A549 (cell line): ENCODE results near the gene MEN1. TPM values are rescaled to one million over a fixed set of nuclear protein-coding genes. Genes with fewer than 3 reads are reported as not detected.
A peak's percentile ranks its signal among the peaks of the same experiment; 100 is the strongest.

Experiments
- ATAC-seq, 2 experiments: fragments of 200-7000 bp in 1 of 2; fragments of >200 bp in 1 of 2; cut with Nextera tagmentation in 1 of 2; cut with Tn5 transposase in 1 of 2; 3 replicates each; pipeline versions ENCODE4 v1.8.0 to v1.9.1; 2018 to 2020; ENCODE audit warnings: mild to moderate bottlenecking in 1 of 2, moderate library complexity in 1 of 2
- CTCF ChIA-PET: fragments of 300-600 bp; sonication (Branson Sonifier 250); formaldehyde crosslinking; extraction: SDS; loops from one replicate; lab custom pipeline; 2021; ENCODE audit warnings: antibody characterized with exemption, inconsistent platforms; lab: Yijun Ruan, JAX
- POLR2A ChIA-PET: fragments of 350-600 bp; formaldehyde crosslinking; extraction: SDS; loops from one replicate; lab custom pipeline; 2021; ENCODE audit warnings: antibody characterized with exemption, inconsistent platforms; lab: Yijun Ruan, JAX
- DNase-seq, 2 experiments: peaks; one replicate each; pipeline versions ENCODE4 v3.0.0 to v3.0.0-alpha.2; 2011 to 2016; ENCODE audit warnings: low read depth in 1 of 2, low spot score in 1 of 2
- FAIRE-seq: peaks from 2 replicates; lab custom pipeline; 2011; peaks lifted over from hg19 to GRCh38; lab: Jason Lieb, UNC
- H3K27ac ChIP-seq, 2 experiments: fragments of >200 bp; sonication (Bioruptor Twin); formaldehyde crosslinking; 3 replicates each; pipeline ENCODE4 v1.5.1; 2016 to 2017
- H3K4me1 ChIP-seq: fragments of >200 bp; sonication (Bioruptor Twin); formaldehyde crosslinking; 3 replicates; pipeline ENCODE4 v1.6.1; 2016
- H3K4me2 ChIP-seq: fragments of >200 bp; sonication (Bioruptor Twin); formaldehyde crosslinking; 3 replicates; pipeline ENCODE4 v1.6.1; 2016
- H3K4me3 ChIP-seq: fragments of >200 bp; sonication (Bioruptor Twin); formaldehyde crosslinking; 3 replicates; pipeline ENCODE4 v1.5.1; 2016
- H3K9me3 ChIP-seq: fragments of >200 bp; sonication (Bioruptor Twin); formaldehyde crosslinking; 3 replicates; pipeline ENCODE4 v1.6.1; 2016
- CEBPB ChIP-seq, 2 experiments: fragments of >200 bp in 1 of 2; sonication (Bioruptor Twin) in 1 of 2; formaldehyde crosslinking in 1 of 2; IDR thresholded peaks; 2 replicates each; pipeline ENCODE4 v1.6.1; 2012 to 2016
- ESRRA ChIP-seq: fragments of 150-350 bp; IDR thresholded peaks from 2 replicates; pipeline ENCODE4 v1.6.1; 2014; ENCODE audit warnings: mild to moderate bottlenecking, low read length, borderline replicate concordance
- FOSB ChIP-seq: fragments of 250-450 bp; sonication (Bioruptor Pico); IDR thresholded peaks from 2 replicates; pipeline ENCODE4 v1.5.0; 2020; ENCODE audit warnings: mild to moderate bottlenecking, moderate library complexity
- FOSL2 ChIP-seq, 2 experiments: fragments of 450-650 bp in 1 of 2; fragments of >200 bp in 1 of 2; sonication (Bioruptor Twin) in 1 of 2; formaldehyde crosslinking; IDR thresholded peaks; 2 replicates each; pipeline versions ENCODE4 v1.5.0 to v1.6.1; 2016 to 2020; ENCODE audit warnings: mild to moderate bottlenecking in 1 of 2, moderate library complexity in 1 of 2
- GATA3 ChIP-seq: IDR thresholded peaks from 2 replicates; pipeline ENCODE4 v1.6.1; 2012; ENCODE audit warnings: borderline replicate concordance
- HEYL ChIP-seq: fragments of 250-450 bp; sonication (Bioruptor Pico); IDR thresholded peaks from 2 replicates; pipeline ENCODE4 v1.8.0; 2021; ENCODE audit warnings: mild to moderate bottlenecking, moderate library complexity
- HOXA7 ChIP-seq: fragments of 250-450 bp; sonication (Bioruptor Pico); IDR thresholded peaks from 2 replicates; pipeline ENCODE4 v1.5.0; 2020; ENCODE audit warnings: mild to moderate bottlenecking, moderate library complexity
- HOXB5 ChIP-seq: fragments of 250-450 bp; sonication (Bioruptor Pico); IDR thresholded peaks from 2 replicates; pipeline ENCODE4 v1.5.0; 2020; ENCODE audit warnings: mild to moderate bottlenecking, moderate library complexity
- MYC ChIP-seq: IDR thresholded peaks from 2 replicates; pipeline ENCODE4 v1.6.1; 2012; ENCODE audit warnings: mild to moderate bottlenecking, inconsistent platforms, low read length, improper control_type of control experiment, borderline replicate concordance
- NFE2L2 ChIP-seq: fragments of 150-350 bp; conservative IDR thresholded peaks from 2 replicates; pipeline ENCODE4 v1.6.1; 2014; ENCODE audit warnings: low read length
- PHF8 ChIP-seq: fragments of 200-600 bp; sonication (generic); IDR thresholded peaks from 2 replicates; pipeline ENCODE4 v1.6.1; 2016; ENCODE audit warnings: low read depth, mild to moderate bottlenecking, antibody characterized with exemption, moderate library complexity, borderline replicate concordance
- POLR2AphosphoS2 ChIP-seq: conservative IDR thresholded peaks from 2 replicates; pipeline ENCODE4 v1.6.1; 2012; ENCODE audit warnings: low read length, improper control_type of control experiment, inconsistent platforms
- RAD21 ChIP-seq, 2 experiments: fragments of >200 bp in 1 of 2; sonication (Bioruptor Twin) in 1 of 2; formaldehyde crosslinking in 1 of 2; IDR thresholded peaks in 1 of 2; conservative IDR thresholded peaks in 1 of 2; 2 replicates in 1 of 2; 3 replicates in 1 of 2; pipeline ENCODE4 v1.6.1; 2012 to 2018; ENCODE audit warnings: inconsistent platforms in 1 of 2
- RNF2 ChIP-seq: fragments of 200-600 bp; sonication (generic); IDR thresholded peaks from 2 replicates; pipeline ENCODE4 v1.6.1; 2016; ENCODE audit warnings: low read depth, mild to moderate bottlenecking, antibody characterized with exemption, moderate library complexity, borderline replicate concordance
- WGBS: methylation state at CpG from one replicate; pipeline ENCODE4 v1.1.6; 2017; ENCODE audit errors: missing lambda C conversion rate; 5-methylcytosine and 5-hydroxymethylcytosine counted together
- polyA plus RNA-seq, 4 experiments: library from polyadenylated mRNA; depleted of rRNA in 3 of 4; stranded (reverse); fragments of >200 nt; fragmentation: RNase III in 1 of 4; extraction: RNeasy Plus Mini Kit Qiagen cat#74134 plus additional on column Dnase treatment in 1 of 4; gene quantifications; 2 replicates in 3 of 4; 3 replicates in 1 of 4; pipeline ENCODE4 v1.2.3, GENCODE V29; 2011 to 2017
- TF ChIP-seq, protein P1 (sequence below): fragments of 250-450 bp; sonication (Bioruptor Pico); IDR thresholded peaks from 2 replicates; pipeline ENCODE4 v1.5.0; 2021; ENCODE audit warnings: mild to moderate bottlenecking, moderate library complexity, borderline replicate concordance
- TF ChIP-seq, protein P2 (sequence below): IDR thresholded peaks from 2 replicates; pipeline ENCODE4 v1.6.1; 2012
- TF ChIP-seq, protein P3 (sequence below): fragments of >200 bp; sonication (Bioruptor Twin); formaldehyde crosslinking; IDR thresholded peaks from 3 replicates; pipeline ENCODE4 v1.5.1; 2016

MEN1 gene
- polyA plus RNA-seq, 2 of the 4 experiments (the other 2 are of a cell fraction), result 17.0 to 34.7 TPM

DNA sequence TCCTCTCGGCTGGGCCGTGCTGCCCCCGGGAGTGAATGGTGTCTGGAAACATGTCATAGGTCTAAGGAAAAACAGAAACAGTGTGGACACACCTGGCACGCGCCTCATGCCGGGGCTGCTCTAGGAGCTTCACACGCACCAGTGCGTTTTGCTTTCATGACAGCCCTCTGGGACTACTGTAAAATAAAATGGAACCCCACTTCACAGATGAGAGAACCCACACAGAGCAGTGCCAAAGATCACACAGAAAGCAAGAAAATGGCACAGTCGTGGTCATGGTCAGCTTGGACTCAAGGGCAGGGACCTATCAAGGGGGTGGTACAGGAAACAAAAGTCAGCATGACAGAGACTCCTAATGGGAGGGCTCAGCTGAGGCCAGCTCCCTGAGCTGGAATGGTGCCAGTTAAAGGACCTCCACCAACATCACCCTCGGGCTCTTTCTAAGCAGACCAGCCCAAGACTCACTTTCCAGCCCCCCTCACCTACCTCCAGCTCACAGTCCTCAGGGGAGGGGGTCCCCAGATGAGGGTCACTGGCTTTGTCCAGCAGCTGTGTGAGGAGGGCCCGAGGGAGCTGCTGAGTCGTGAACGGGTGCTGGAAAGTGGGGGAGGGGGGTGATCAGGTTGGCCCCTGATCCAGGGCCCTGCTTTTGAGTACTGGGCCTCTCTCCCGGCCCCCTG lies 10.6 kb downstream of the MEN1 start:
- ChIA-PET CTCF (interaction anchor here (0.6 to 7.8 kb wide), 9 partner anchors 12 to 312 kb away, joined by 3 to 79 read pairs (median 4); partner anchors contain the start of genes ARL2, CDC42BPG and TM7SF2), POLR2A (no interaction called here)
- no peak overlapping the region for H3K4me3 ChIP-seq
- no peak for ATAC-seq
- no peak overlapping the region for H3K4me2 ChIP-seq
- no peaks in the 10 kb centered on the region for H3K9me3 ChIP-seq
- DNase-seq, result peak in 1 of 2 experiments; percentile 39
- TF ChIP-seq MYC, result no peak
- no peak for TF ChIP-seq FOSB (CRISPR knock-in tag)
- TF ChIP-seq NFE2L2, result no peak
- 80% methylated on average over 12 of the region's 14 CpGs for WGBS
- peak overlapping the region in 1 of 2 experiments; percentile 26; a peak in 2 of 6 replicates for H3K27ac ChIP-seq
- H3K4me1 ChIP-seq, result peaks cover 23% of the 10 kb centered on the region
- no peak for FAIRE-seq

DNA sequence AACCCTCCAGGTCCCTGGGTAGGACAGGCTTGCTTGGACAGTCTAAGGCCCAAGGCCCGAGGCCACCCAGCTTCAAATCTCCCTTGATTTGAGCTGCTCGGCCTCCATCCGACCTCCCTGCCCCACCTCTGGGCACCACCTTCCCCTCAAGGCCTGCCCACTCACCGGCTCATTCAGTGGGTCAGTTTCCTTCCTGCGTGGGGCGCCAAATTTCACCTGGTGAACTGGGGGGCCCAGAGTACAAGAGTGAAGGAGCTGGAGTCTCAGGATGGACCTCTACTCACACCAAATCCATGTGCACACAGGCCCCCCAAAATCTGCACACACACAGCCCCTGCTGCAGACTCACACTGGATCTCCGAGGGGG lies 11.1 kb downstream of the MEN1 start:
- DNase-seq, result no peak
- no peak for FAIRE-seq
- no peak for ATAC-seq
- H3K4me2 ChIP-seq, result no peak overlapping the region
- H3K4me1 ChIP-seq, result peaks cover 22% of the 10 kb centered on the region
- ChIA-PET CTCF (interaction anchor here (0.6 to 7.8 kb wide), 9 partner anchors 11 to 215 kb away, joined by 3 to 79 read pairs (median 4); partner anchors contain the start of genes ARL2 and CDC42BPG), POLR2A (no interaction called here)
- H3K4me3 ChIP-seq, result no peak overlapping the region
- H3K27ac ChIP-seq, result no peak overlapping the region
- 82% methylated on average over 7 of the region's 7 CpGs for WGBS
- TF ChIP-seq HOXB5 (no peak), CEBPB (IDR thresholded peaks at IDR 0.05) (no peak), PHF8 (no peak), FOSL2 (IDR thresholded peaks at IDR 0.05) (no peak), FOSL2 (CRISPR knock-in tag; IDR thresholded peaks at IDR 0.05) (no peak), HEYL (CRISPR knock-in tag) (no peak), POLR2AphosphoS2 (no peak), RNF2 (no peak), RAD21 (conservative IDR thresholded peaks at IDR 0.05 in 1 of 2, IDR thresholded peaks at IDR 0.05 in 1 of 2) (no peak), GATA3 (no peak), HOXA7 (CRISPR knock-in tag) (no peak), ESRRA (no peak)
- TF ChIP-seq, protein P1, sequence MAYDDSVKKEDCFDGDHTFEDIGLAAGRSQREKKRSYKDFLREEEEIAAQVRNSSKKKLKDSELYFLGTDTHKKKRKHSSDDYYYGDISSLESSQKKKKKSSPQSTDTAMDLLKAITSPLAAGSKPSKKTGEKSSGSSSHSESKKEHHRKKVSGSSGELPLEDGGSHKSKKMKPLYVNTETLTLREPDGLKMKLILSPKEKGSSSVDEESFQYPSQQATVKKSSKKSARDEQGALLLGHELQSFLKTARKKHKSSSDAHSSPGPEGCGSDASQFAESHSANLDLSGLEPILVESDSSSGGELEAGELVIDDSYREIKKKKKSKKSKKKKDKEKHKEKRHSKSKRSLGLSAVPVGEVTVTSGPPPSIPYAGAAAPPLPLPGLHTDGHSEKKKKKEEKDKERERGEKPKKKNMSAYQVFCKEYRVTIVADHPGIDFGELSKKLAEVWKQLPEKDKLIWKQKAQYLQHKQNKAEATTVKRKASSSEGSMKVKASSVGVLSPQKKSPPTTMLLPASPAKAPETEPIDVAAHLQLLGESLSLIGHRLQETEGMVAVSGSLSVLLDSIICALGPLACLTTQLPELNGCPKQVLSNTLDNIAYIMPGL (CRISPR knock-in tag), result no peak
- TF ChIP-seq, protein P2, sequence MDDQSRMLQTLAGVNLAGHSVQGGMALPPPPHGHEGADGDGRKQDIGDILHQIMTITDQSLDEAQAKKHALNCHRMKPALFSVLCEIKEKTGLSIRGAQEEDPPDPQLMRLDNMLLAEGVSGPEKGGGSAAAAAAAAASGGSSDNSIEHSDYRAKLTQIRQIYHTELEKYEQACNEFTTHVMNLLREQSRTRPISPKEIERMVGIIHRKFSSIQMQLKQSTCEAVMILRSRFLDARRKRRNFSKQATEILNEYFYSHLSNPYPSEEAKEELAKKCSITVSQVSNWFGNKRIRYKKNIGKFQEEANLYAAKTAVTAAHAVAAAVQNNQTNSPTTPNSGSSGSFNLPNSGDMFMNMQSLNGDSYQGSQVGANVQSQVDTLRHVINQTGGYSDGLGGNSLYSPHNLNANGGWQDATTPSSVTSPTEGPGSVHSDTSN, result no peak
- TF ChIP-seq, protein P3, sequence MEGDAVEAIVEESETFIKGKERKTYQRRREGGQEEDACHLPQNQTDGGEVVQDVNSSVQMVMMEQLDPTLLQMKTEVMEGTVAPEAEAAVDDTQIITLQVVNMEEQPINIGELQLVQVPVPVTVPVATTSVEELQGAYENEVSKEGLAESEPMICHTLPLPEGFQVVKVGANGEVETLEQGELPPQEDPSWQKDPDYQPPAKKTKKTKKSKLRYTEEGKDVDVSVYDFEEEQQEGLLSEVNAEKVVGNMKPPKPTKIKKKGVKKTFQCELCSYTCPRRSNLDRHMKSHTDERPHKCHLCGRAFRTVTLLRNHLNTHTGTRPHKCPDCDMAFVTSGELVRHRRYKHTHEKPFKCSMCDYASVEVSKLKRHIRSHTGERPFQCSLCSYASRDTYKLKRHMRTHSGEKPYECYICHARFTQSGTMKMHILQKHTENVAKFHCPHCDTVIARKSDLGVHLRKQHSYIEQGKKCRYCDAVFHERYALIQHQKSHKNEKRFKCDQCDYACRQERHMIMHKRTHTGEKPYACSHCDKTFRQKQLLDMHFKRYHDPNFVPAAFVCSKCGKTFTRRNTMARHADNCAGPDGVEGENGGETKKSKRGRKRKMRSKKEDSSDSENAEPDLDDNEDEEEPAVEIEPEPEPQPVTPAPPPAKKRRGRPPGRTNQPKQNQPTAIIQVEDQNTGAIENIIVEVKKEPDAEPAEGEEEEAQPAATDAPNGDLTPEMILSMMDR, result no peak
- TF ChIP-seq, all 56 proteins: peak for 0
- H3K9me3 ChIP-seq, result no peaks in the 10 kb centered on the region
